CD14-positive monocyte (primary cell): ENCODE results near the gene MIF4GD. TPM values are rescaled to one million over a fixed set of nuclear protein-coding genes. Genes with fewer than 3 reads are reported as not detected.

Source experiments
- DNase-seq, 3 donors: peaks; one replicate each; pipeline ENCODE4 v3.0.0-alpha.2; 2011 to 2022
- H2AFZ ChIP-seq: 2 replicates; pipeline ENCODE4 v1.6.0; 2012; ENCODE audit warnings: mild to moderate bottlenecking, low read depth, low read length, inconsistent platforms; ENCODE audit not compliant: insufficient read depth, poor library complexity, severe bottlenecking
- H3K27ac ChIP-seq, 2 donors: 1 replicate in 1 of 2; 2 replicates in 1 of 2; pipeline ENCODE4 v1.5.1; 2012 to 2013; ENCODE audit warnings: low read length in 2 of 2, control low read depth in 1 of 2, inconsistent platforms in 1 of 2, low read depth in 1 of 2, mild to moderate bottlenecking in 1 of 2
- H3K27me3 ChIP-seq, 2 donors: one replicate each; pipeline versions ENCODE4 v1.6.0 to v1.6.1; 2011 to 2013; ENCODE audit warnings: low read length in 2 of 2; ENCODE audit not compliant: control insufficient read depth in 2 of 2, insufficient read depth in 2 of 2
- H3K36me3 ChIP-seq, 2 donors: replicated peaks in 1 of 2; 1 replicate in 1 of 2; 2 replicates in 1 of 2; pipeline versions ENCODE4 v1.5.1 to v1.6.1; 2012 to 2013; ENCODE audit warnings: low read length in 2 of 2, control low read depth in 1 of 2, inconsistent platforms in 1 of 2, mild to moderate bottlenecking in 1 of 2; ENCODE audit not compliant: insufficient read depth in 2 of 2, control insufficient read depth in 1 of 2
- H3K4me1 ChIP-seq, 2 donors: 1 replicate in 1 of 2; 2 replicates in 1 of 2; pipeline versions ENCODE4 v1.5.1 to v1.6.1; 2012 to 2013; ENCODE audit warnings: low read length in 2 of 2, control low read depth in 1 of 2, inconsistent platforms in 1 of 2, mild to moderate bottlenecking in 1 of 2, moderate library complexity in 1 of 2; ENCODE audit not compliant: insufficient read depth in 2 of 2, control insufficient read depth in 1 of 2
- H3K4me2 ChIP-seq: replicated peaks from 2 replicates; pipeline ENCODE3; 2012; ENCODE audit warnings: low read length, moderate library complexity, mild to moderate bottlenecking; ENCODE audit not compliant: poor library complexity, severe bottlenecking; ENCODE audit errors: extremely low read depth
- H3K4me3 ChIP-seq, 3 experiments: fragments of 200-600 bp in 1 of 3; sonication (generic) in 1 of 3; replicated peaks in 1 of 3; 1 replicate in 2 of 3; 2 replicates in 1 of 3; pipeline ENCODE4 v1.5.1; 2011 to 2013; ENCODE audit warnings: low read length in 3 of 3, mild to moderate bottlenecking in 3 of 3, control low read depth in 2 of 3, low read depth in 2 of 3, inconsistent platforms in 1 of 3, moderate library complexity in 1 of 3
- H3K79me2 ChIP-seq: 2 replicates; pipeline ENCODE4 v1.6.0; 2012; ENCODE audit warnings: mild to moderate bottlenecking, control low read depth, inconsistent platforms, low read length, moderate library complexity; ENCODE audit not compliant: insufficient read depth
- H3K9ac ChIP-seq: 2 replicates; pipeline ENCODE4 v1.6.0; 2017; ENCODE audit warnings: low read length, mild to moderate bottlenecking; ENCODE audit not compliant: insufficient read depth, poor library complexity, severe bottlenecking
- H3K9me3 ChIP-seq, 2 donors: replicated peaks in 1 of 2; 1 replicate in 1 of 2; 2 replicates in 1 of 2; pipeline versions ENCODE4 v1.5.1 to v1.6.1; 2012 to 2013; ENCODE audit warnings: low read length in 2 of 2, control low read depth in 1 of 2; ENCODE audit not compliant: control insufficient read depth in 1 of 2, insufficient read depth in 1 of 2
- H4K20me1 ChIP-seq: 2 replicates; pipeline ENCODE4 v1.6.0; 2012; ENCODE audit warnings: mild to moderate bottlenecking, low read length, control low read depth, moderate library complexity; ENCODE audit not compliant: insufficient read depth
- H3K27ac Mint-ChIP-seq, 7 donors: one replicate each; pipeline ENCODE4 v1.8.0; 2020; ENCODE audit warnings: mild to moderate bottlenecking in 7 of 7, mixed read lengths in 7 of 7, moderate library complexity in 6 of 7, inconsistent platforms in 2 of 7
- H3K27me3 Mint-ChIP-seq, 3 donors: one replicate each; pipeline ENCODE4 v1.8.0; 2021 to 2022; ENCODE audit warnings: low read depth in 3 of 3, mild to moderate bottlenecking in 3 of 3, mixed read lengths in 3 of 3, moderate library complexity in 3 of 3, inconsistent platforms in 1 of 3
- H3K36me3 Mint-ChIP-seq, 2 donors: one replicate each; pipeline ENCODE4 v1.8.0; 2020; ENCODE audit warnings: mixed read lengths in 2 of 2, inconsistent platforms in 1 of 2, mild to moderate bottlenecking in 1 of 2
- H3K4me1 Mint-ChIP-seq: one replicate; pipeline ENCODE4 v1.8.0; 2020; ENCODE audit warnings: mild to moderate bottlenecking, mixed read lengths
- H3K4me3 Mint-ChIP-seq, 2 donors: one replicate each; pipeline ENCODE4 v1.8.0; 2020; ENCODE audit warnings: mild to moderate bottlenecking in 2 of 2, mixed read lengths in 2 of 2, moderate library complexity in 1 of 2
- H3K9me3 Mint-ChIP-seq, 7 donors: one replicate each; pipeline ENCODE4 v1.8.0; 2020 to 2022; ENCODE audit warnings: mixed read lengths in 7 of 7, mild to moderate bottlenecking in 6 of 7, moderate library complexity in 6 of 7, inconsistent platforms in 2 of 7
- CTCF ChIP-seq: fragments of 200-600 bp; IDR thresholded peaks from one replicate; pipeline ENCODE4 v1.8.0; 2022; ENCODE audit warnings: antibody characterized with exemption, mild to moderate bottlenecking
- WGBS: methylation state at CpG from one replicate; pipeline ENCODE4 v1.1.5; 2013; ENCODE audit warnings: missing lambda C conversion rate; ENCODE audit not compliant: insufficient coverage; 5-methylcytosine and 5-hydroxymethylcytosine counted together
- intact Hi-C, 2 donors: fragments of 100-400 bp; cut with micrococcal nuclease; formaldehyde crosslinking; loops; one replicate each; pipeline versions ENCODE4 v1.15.0 to v1.15.1; 2023
- polyA plus RNA-seq, 3 donors: library from polyadenylated mRNA; depleted of rRNA in 1 of 3; unstranded in 2 of 3; stranded (reverse) in 1 of 3; fragments of 300-500 nt in 2 of 3; fragments of >200 nt in 1 of 3; fragmentation: Illumina TruSeq in 2 of 3; gene quantifications; 1 replicate in 2 of 3; 2 replicates in 1 of 3; pipeline ENCODE4 v1.2.3, GENCODE V29; 2012 to 2021

Gene MIF4GD
- polyA plus RNA-seq, 3 donors, result 66.9 to 103 (median 80.6) TPM

GRCh38 chr17:75252039-75252816 is 18.8 kb downstream of the MIF4GD start:
- H3K27me3 Mint-ChIP-seq, result no peaks in the 10 kb centered on the region
- H3K27ac Mint-ChIP-seq, result peak overlapping the region; percentile 60 to 87 (median 82)
- H3K36me3 Mint-ChIP-seq, result peaks cover 13 to 19% of the 10 kb centered on the region in 2 donors
- Histone ChIP-seq H2AFZ (no peak overlapping the region), H3K4me1 (peaks cover 38 to 40% of the 10 kb centered on the region in 2 donors), H3K27me3 (no peaks in the 10 kb centered on the region), H4K20me1 (peaks cover 46% of the 10 kb centered on the region), H3K36me3 (peaks cover 2 to 9% of the 10 kb centered on the region in 2 donors), H3K79me2 (peaks cover 70% of the 10 kb centered on the region), H3K9ac (no peak overlapping the region), H3K4me3 (peak overlapping the region in 1 of 3 experiments; percentile 34), H3K9me3 (no peaks in the 10 kb centered on the region), H3K27ac (peak overlapping the region; percentile 53 to 77), H3K4me2 (peak overlapping the region; percentile 30)
- WGBS, result 100% methylated on average over 2 of the region's 8 CpGs
- no peak for DNase-seq
- peaks cover 75% of the 10 kb centered on the region for H3K4me1 Mint-ChIP-seq
- intact Hi-C loops, result no loop called here
- no peak for TF ChIP-seq CTCF
- no peak overlapping the region for H3K4me3 Mint-ChIP-seq
- H3K9me3 Mint-ChIP-seq, result no peaks in the 10 kb centered on the region

GRCh38 chr17:75250009-75250471 is 21.0 kb downstream of the MIF4GD start:
- Histone ChIP-seq H3K4me1 (peaks cover 35 to 47% of the 10 kb centered on the region in 2 donors), H2AFZ (peak overlapping the region; percentile 18), H3K9ac (no peak overlapping the region), H3K27me3 (no peaks in the 10 kb centered on the region), H3K4me3 (no peak overlapping the region), H3K4me2 (peak overlapping the region; percentile 15), H4K20me1 (peaks cover 66% of the 10 kb centered on the region), H3K27ac (peak overlapping the region; percentile 45 to 49), H3K9me3 (no peaks in the 10 kb centered on the region), H3K79me2 (peaks cover 84% of the 10 kb centered on the region), H3K36me3 (peaks cover 19 to 29% of the 10 kb centered on the region in 2 donors)
- Mint-ChIP-seq H3K27ac (peak overlapping the region; percentile 74 to 89 (median 79)), H3K9me3 (no peaks in the 10 kb centered on the region), H3K36me3 (peaks cover 32 to 41% of the 10 kb centered on the region in 2 donors), H3K4me1 (peaks cover 67% of the 10 kb centered on the region), H3K4me3 (peak overlapping the region; percentile 59 to 75), H3K27me3 (no peaks in the 10 kb centered on the region)
- WGBS, result 38% methylated on average over 10 of the region's 11 CpGs
- DNase-seq, result peak in 2 of 3 donors; percentile 42 to 54
- intact Hi-C loops, result no loop called here
- no peak for TF ChIP-seq CTCF
